Activated CD8-positive, alpha-beta T cell treated with anti-CD3 and anti-CD28 coated beads for 36 hours (primary cell): ENCODE results near the gene ZNF133. TPM values are rescaled to one million over a fixed set of nuclear protein-coding genes. Genes with fewer than 3 reads are reported as not detected.

Experiments used
- ATAC-seq: fragments of 200-7000 bp; cut with Tn5 transposase; one replicate; pipeline ENCODE4 v1.10.0; 2021; ENCODE audit warnings: mild to moderate bottlenecking, moderate library complexity
- CTCF ChIA-PET: fragments of 350-600 bp; sonication (Branson Sonifier 250); formaldehyde crosslinking; loops from one replicate; lab custom pipeline; 2021; ENCODE audit warnings: antibody characterized with exemption; lab: Charles Lee
- POLR2A ChIA-PET: fragments of 350-600 bp; sonication (Branson Sonifier 250); formaldehyde crosslinking; loops from one replicate; lab custom pipeline; 2021; ENCODE audit warnings: antibody characterized with exemption; lab: Charles Lee
- DNase-seq: peaks from one replicate; pipeline ENCODE4 v3.0.0-alpha.2; 2020
- H3K27ac Mint-ChIP-seq: one replicate; pipeline ENCODE4 v1.8.0; 2021; ENCODE audit warnings: mild to moderate bottlenecking, mixed read lengths
- H3K27me3 Mint-ChIP-seq: one replicate; pipeline ENCODE4 v1.8.0; 2021; ENCODE audit warnings: mixed read lengths
- H3K36me3 Mint-ChIP-seq: one replicate; pipeline ENCODE4 v1.8.0; 2021; ENCODE audit warnings: low read depth, mixed read lengths
- H3K4me1 Mint-ChIP-seq: one replicate; pipeline ENCODE4 v1.8.0; 2021; ENCODE audit warnings: low read depth, mixed read lengths
- H3K4me3 Mint-ChIP-seq: one replicate; pipeline ENCODE4 v1.8.0; 2021; ENCODE audit warnings: mild to moderate bottlenecking, moderate library complexity, mixed read lengths
- H3K9me3 Mint-ChIP-seq: one replicate; pipeline ENCODE4 v1.8.0; 2021; ENCODE audit warnings: mixed read lengths
- intact Hi-C: fragments of 100-400 bp; cut with micrococcal nuclease; formaldehyde crosslinking; loops from one replicate; pipeline ENCODE4 v1.10.0; 2022
- total RNA-seq, 2 experiments: library from RNA; stranded (reverse); gene quantifications; one replicate each; pipeline ENCODE4 v1.2.3, GENCODE V29; 2021
- TF ChIP-seq, protein P1 (sequence below): fragments of 200-600 bp; IDR thresholded peaks from one replicate; pipeline ENCODE4 v1.8.0; 2022; ENCODE audit warnings: antibody characterized with exemption, mild to moderate bottlenecking

Gene ZNF133
- total RNA-seq, 2 experiments from 2014 or later = 8.0 TPM

DNA sequence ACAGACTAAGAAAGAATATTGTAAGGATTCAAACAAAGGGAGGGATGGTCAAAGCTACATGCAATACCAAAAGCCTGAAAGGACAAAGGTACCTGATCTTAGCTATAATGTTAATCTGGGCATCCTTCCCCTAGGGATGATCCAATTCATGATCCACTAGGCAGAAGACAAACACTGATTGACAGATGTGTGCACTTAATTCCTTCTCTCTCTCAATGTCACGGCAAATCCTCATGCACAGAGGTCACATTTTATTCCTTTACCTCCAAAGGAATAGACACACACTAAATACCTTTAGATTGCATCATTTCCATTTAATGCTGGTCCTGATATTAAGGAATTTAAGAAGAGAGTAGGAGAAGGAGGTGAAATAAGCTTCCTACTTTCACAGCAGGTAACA lies 73.4 kb downstream of the ZNF133 start:
- H3K4me3 Mint-ChIP-seq = no peak overlapping the region
- TF ChIP-seq, protein P1, sequence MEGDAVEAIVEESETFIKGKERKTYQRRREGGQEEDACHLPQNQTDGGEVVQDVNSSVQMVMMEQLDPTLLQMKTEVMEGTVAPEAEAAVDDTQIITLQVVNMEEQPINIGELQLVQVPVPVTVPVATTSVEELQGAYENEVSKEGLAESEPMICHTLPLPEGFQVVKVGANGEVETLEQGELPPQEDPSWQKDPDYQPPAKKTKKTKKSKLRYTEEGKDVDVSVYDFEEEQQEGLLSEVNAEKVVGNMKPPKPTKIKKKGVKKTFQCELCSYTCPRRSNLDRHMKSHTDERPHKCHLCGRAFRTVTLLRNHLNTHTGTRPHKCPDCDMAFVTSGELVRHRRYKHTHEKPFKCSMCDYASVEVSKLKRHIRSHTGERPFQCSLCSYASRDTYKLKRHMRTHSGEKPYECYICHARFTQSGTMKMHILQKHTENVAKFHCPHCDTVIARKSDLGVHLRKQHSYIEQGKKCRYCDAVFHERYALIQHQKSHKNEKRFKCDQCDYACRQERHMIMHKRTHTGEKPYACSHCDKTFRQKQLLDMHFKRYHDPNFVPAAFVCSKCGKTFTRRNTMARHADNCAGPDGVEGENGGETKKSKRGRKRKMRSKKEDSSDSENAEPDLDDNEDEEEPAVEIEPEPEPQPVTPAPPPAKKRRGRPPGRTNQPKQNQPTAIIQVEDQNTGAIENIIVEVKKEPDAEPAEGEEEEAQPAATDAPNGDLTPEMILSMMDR = no peak
- CTCF ChIA-PET = no interaction called here

DNA sequence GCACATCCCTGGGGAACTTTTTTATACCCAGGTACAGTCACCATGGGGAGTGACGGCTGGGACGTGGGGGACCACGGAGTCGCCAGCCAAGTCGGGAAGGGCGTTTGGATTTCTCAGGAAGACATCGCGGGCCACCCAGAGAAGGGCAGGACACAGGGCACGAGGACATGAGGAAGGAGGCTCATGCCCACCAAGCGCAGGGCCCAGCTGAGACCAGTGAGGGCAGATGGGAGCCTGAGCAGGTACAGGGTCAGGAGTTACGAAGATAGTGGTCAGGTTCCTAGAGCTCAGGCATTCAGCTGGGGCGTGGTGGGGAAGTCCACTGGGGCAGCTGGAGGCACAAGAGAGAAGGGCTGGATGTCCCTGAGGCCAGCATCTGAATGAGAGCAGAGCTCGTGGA lies 74.6 kb downstream of the ZNF133 start:
- CTCF ChIA-PET = interaction anchor here (0.6 kb wide), 1 partner anchor 681 kb away, joined by 3 read pairs; the partner anchor contains the start of gene RRBP1
- no peak overlapping the region for H3K4me3 Mint-ChIP-seq
- POLR2A ChIA-PET = no interaction called here
- no peak for ATAC-seq
- TF ChIP-seq, protein P1 = no peak
- intact Hi-C loops = no loop called here
- no peak overlapping the region for H3K27ac Mint-ChIP-seq
- no peaks in the 10 kb centered on the region for H3K36me3 Mint-ChIP-seq
- H3K27me3 Mint-ChIP-seq = no peaks in the 10 kb centered on the region
- no peak for DNase-seq
- H3K9me3 Mint-ChIP-seq = no peaks in the 10 kb centered on the region
- no peaks in the 10 kb centered on the region for H3K4me1 Mint-ChIP-seq

More for the DNA sequence above, 73.4 kb downstream of the ZNF133 start:
- POLR2A ChIA-PET = no interaction called here
- intact Hi-C loops = no loop called here
- DNase-seq = no peak
- no peak for ATAC-seq
- Mint-ChIP-seq H3K4me1 (no peaks in the 10 kb centered on the region), H3K9me3 (no peaks in the 10 kb centered on the region), H3K27ac (no peak overlapping the region), H3K36me3 (no peaks in the 10 kb centered on the region), H3K27me3 (no peaks in the 10 kb centered on the region)

- ChIA-PET POLR2A (no interaction called here), CTCF (interaction anchor here (0.6 kb wide), 1 partner anchor 681 kb away, joined by 3 read pairs; the partner anchor contains the start of gene RRBP1)
- TF ChIP-seq, protein P1 = no peak
- Mint-ChIP-seq H3K4me1 (no peaks in the 10 kb centered on the region), H3K9me3 (no peaks in the 10 kb centered on the region), H3K36me3 (no peaks in the 10 kb centered on the region), H3K27ac (no peak overlapping the region), H3K27me3 (no peaks in the 10 kb centered on the region), H3K4me3 (no peak overlapping the region)
- DNase-seq (no peak), ATAC-seq (no peak)
- intact Hi-C loops = no loop called here
Observed at GRCh38 chr20:18363708-18364107, 75.4 kb downstream of the ZNF133 start.

GRCh38 chr20:18364768-18365167 lies 76.4 kb downstream of the ZNF133 start:
- intact Hi-C loops = no loop called here
- no peak for DNase-seq
- no peak for ATAC-seq

More at GRCh38 chr20:18364768-18365167, 76.4 kb downstream of the ZNF133 start:
- Mint-ChIP-seq H3K36me3 (no peaks in the 10 kb centered on the region), H3K9me3 (no peaks in the 10 kb centered on the region), H3K4me3 (no peak overlapping the region), H3K27ac (no peak overlapping the region), H3K4me1 (no peaks in the 10 kb centered on the region), H3K27me3 (no peaks in the 10 kb centered on the region)
- TF ChIP-seq, protein P1 = no peak
- CTCF ChIA-PET = no interaction called here
- POLR2A ChIA-PET = no interaction called here

Other genes starting within 250 kb of the ZNF133 start
- gene OVOL2, start 230.6 kb upstream of the ZNF133 start, total RNA-seq = not detected
- gene KAT14, start 150.7 kb upstream of the ZNF133 start, total RNA-seq = 10 to 100 TPM; 17.9 to 18.4 TPM
- gene PET117, start 150.7 kb upstream of the ZNF133 start, total RNA-seq = 10 to 100 TPM; 17.2 to 19.4 TPM
- gene DZANK1, start 178.5 kb downstream of the ZNF133 start, total RNA-seq = 1 to 10 TPM; 1.4 to 1.8 TPM
- 10 to 100 TPM in 1 of 2 experiments, 1 to 10 TPM in 1; 8.8 to 10.1 TPM for gene POLR3F, start 178.9 kb downstream of the ZNF133 start, total RNA-seq
- 10 to 100 TPM; 15.8 to 17.5 TPM for gene RBBP9, start 208.7 kb downstream of the ZNF133 start, total RNA-seq
- 10 to 100 TPM; 88.5 to 89.3 TPM for gene SEC23B, start 219.4 kb downstream of the ZNF133 start, total RNA-seq